Measurements from ENCODE around the gene TRHDE. TPM values are rescaled to one million over a fixed set of nuclear protein-coding genes. Genes with fewer than 3 reads are reported as not detected.

The TRHDE gene
- total and polyA plus RNA-seq, 2 of the 13 experiments (the other 11 are each of a cell fraction or from before 2014, with no cell fraction given): not detected

DNA sequence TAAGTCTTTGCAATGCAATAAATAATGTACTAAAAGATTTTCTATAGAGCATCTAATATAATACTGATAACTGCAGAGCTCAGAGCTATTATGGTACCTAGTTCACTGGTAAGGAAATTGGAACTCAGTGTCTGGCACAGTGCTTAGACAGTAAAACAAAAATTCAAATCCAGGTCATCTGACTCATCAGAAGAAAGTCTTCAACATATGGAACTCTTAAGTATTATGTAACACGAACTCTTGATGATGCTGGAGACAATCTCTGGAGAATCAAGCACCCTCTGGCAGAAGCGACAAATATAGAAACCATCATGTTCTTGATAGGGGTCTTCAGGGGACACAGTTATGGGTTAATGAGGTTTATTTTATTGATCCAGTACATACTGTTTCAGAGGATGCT lies 37.3 kb upstream of the TRHDE start (continued):
- no peak for TF ChIP-seq PHF8 (CRISPR knock-in tag; IDR thresholded peaks at IDR 0.05)
- TF ChIP-seq, protein P1, sequence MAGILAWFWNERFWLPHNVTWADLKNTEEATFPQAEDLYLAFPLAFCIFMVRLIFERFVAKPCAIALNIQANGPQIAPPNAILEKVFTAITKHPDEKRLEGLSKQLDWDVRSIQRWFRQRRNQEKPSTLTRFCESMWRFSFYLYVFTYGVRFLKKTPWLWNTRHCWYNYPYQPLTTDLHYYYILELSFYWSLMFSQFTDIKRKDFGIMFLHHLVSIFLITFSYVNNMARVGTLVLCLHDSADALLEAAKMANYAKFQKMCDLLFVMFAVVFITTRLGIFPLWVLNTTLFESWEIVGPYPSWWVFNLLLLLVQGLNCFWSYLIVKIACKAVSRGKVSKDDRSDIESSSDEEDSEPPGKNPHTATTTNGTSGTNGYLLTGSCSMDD (CRISPR knock-in tag; IDR thresholded peaks at IDR 0.05): no peak
- TF ChIP-seq, protein P2, sequence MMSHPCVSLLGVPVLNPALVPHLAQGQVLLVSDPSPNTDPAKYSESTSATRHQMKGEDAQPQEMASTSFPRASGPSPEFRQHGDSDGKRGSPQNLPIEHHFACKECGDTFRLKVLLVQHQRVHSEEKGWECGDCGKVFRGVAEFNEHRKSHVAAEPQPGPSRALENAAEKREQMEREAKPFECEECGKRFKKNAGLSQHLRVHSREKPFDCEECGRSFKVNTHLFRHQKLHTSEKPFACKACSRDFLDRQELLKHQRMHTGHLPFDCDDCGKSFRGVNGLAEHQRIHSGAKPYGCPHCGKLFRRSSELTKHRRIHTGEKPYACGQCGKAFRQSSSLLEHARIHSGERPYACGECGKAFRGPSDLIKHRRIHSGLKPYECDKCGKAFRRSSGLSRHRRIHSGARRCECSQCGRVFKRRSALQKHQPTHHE (CRISPR knock-in tag; IDR thresholded peaks at IDR 0.05; ENCODE audit: borderline replicate concordance): no peak
- no peak for TF ChIP-seq KDM2A (CRISPR knock-in tag; IDR thresholded peaks at IDR 0.05; ENCODE audit: borderline replicate concordance, low read depth)
- TF ChIP-seq MZF1 (CRISPR knock-in tag; IDR thresholded peaks at IDR 0.05; ENCODE audit: borderline replicate concordance): no peak

DNA sequence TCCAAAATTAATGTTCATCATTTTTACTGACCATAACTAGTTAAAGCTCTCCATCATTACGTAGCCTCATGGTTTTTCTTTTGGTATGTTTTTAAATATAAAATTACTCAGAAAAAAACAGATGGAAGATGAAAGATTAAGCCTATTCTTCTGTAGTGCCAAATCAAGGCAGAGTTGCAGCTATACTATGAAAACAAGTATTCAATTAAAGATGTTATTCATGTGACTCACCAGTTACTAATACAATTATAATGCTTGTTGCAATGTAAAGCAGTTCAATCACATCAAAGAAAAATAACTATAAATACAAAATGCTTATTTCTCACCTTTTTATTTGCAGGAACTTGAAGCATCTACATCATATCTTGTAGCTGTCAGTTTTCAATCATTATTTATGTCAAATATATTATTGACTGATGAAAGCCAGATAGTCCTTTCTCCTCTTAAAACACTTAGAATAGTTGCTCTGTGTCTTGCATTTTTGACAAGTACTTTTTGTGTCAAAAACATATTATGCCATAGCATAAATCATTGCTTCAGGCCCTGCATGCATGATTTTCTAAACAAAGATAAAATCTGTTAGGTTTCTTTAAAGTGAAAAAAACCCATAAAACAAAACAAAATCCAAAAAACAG lies 36.0 kb upstream of the TRHDE start:
- ChIA-PET CTCF (ENCODE audit: low intra/inter-chr PET ratio, low total read pairs) (no interaction called here), POLR2A (no interaction called here)
- no peaks in the 10 kb centered on the region for H4K20me1 ChIP-seq (ENCODE audit: insufficient read depth, low read length)
- H3K36me3 ChIP-seq (replicated peaks in 1 of 2; ENCODE audit: control insufficient read depth in 1 of 2, insufficient read depth in 2 of 2, low read length in 2 of 2): no peaks in the 10 kb centered on the region
- no peak overlapping the region for H3K9ac ChIP-seq (ENCODE audit: insufficient read depth, low read depth, low read length)
- in situ Hi-C loops (cut with HindIII; ENCODE audit: extremely low pct_ligation_motif_present, low pct_unique_long_range_greater_than_20kb) (no loop called here), intact Hi-C loops (cut with micrococcal nuclease; ENCODE audit: unreplicated experiment) (no loop called here)
- 0% methylated on average over 1 of the region's 1 CpG for WGBS (ENCODE audit: low lambda C conversion rate)
- no peak overlapping the region for H3K4me3 ChIP-seq (replicated peaks in 1 of 3; ENCODE audit: insufficient read depth in 1 of 3, low read depth in 2 of 3, low read length in 3 of 3)
- no peak for ATAC-seq
- H3K9me3 ChIP-seq (ENCODE audit: low read length): no peaks in the 10 kb centered on the region
- H3K27me3 ChIP-seq (ENCODE audit: control insufficient read depth in 1 of 2, insufficient read depth in 2 of 2, low read length in 2 of 2): no peaks in the 10 kb centered on the region
- H3K27ac ChIP-seq (ENCODE audit: extremely low read length, insufficient read depth, low read length): no peak overlapping the region
- no peak overlapping the region for H3K4me2 ChIP-seq (ENCODE audit: low read depth, low read length)
- H3K4me1 ChIP-seq (ENCODE audit: insufficient read depth, low read length): no peaks in the 10 kb centered on the region
- no peak overlapping the region for H2AFZ ChIP-seq (ENCODE audit: low read length)
- no peak for DNase-seq (ENCODE audit: low spot score)
- BruUV-seq (replicated peaks): no TSS peak
- FAIRE-seq: no peak
- no peaks in the 10 kb centered on the region for H3K79me2 ChIP-seq (ENCODE audit: insufficient read depth, low read length)
- TF ChIP-seq ZNF460 (CRISPR knock-in tag; IDR thresholded peaks at IDR 0.05; ENCODE audit: borderline replicate concordance) (no peak), NFATC3 (CRISPR knock-in tag; IDR thresholded peaks at IDR 0.05) (no peak), MTF2 (CRISPR knock-in tag; IDR thresholded peaks at IDR 0.05; ENCODE audit: borderline replicate concordance) (no peak)
- TF ChIP-seq, protein P3, sequence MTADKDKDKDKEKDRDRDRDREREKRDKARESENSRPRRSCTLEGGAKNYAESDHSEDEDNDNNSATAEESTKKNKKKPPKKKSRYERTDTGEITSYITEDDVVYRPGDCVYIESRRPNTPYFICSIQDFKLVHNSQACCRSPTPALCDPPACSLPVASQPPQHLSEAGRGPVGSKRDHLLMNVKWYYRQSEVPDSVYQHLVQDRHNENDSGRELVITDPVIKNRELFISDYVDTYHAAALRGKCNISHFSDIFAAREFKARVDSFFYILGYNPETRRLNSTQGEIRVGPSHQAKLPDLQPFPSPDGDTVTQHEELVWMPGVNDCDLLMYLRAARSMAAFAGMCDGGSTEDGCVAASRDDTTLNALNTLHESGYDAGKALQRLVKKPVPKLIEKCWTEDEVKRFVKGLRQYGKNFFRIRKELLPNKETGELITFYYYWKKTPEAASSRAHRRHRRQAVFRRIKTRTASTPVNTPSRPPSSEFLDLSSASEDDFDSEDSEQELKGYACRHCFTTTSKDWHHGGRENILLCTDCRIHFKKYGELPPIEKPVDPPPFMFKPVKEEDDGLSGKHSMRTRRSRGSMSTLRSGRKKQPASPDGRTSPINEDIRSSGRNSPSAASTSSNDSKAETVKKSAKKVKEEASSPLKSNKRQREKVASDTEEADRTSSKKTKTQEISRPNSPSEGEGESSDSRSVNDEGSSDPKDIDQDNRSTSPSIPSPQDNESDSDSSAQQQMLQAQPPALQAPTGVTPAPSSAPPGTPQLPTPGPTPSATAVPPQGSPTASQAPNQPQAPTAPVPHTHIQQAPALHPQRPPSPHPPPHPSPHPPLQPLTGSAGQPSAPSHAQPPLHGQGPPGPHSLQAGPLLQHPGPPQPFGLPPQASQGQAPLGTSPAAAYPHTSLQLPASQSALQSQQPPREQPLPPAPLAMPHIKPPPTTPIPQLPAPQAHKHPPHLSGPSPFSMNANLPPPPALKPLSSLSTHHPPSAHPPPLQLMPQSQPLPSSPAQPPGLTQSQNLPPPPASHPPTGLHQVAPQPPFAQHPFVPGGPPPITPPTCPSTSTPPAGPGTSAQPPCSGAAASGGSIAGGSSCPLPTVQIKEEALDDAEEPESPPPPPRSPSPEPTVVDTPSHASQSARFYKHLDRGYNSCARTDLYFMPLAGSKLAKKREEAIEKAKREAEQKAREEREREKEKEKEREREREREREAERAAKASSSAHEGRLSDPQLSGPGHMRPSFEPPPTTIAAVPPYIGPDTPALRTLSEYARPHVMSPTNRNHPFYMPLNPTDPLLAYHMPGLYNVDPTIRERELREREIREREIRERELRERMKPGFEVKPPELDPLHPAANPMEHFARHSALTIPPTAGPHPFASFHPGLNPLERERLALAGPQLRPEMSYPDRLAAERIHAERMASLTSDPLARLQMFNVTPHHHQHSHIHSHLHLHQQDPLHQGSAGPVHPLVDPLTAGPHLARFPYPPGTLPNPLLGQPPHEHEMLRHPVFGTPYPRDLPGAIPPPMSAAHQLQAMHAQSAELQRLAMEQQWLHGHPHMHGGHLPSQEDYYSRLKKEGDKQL (CRISPR knock-in tag; IDR thresholded peaks at IDR 0.05; ENCODE audit: low read depth): no peak
- TF ChIP-seq, protein P4, sequence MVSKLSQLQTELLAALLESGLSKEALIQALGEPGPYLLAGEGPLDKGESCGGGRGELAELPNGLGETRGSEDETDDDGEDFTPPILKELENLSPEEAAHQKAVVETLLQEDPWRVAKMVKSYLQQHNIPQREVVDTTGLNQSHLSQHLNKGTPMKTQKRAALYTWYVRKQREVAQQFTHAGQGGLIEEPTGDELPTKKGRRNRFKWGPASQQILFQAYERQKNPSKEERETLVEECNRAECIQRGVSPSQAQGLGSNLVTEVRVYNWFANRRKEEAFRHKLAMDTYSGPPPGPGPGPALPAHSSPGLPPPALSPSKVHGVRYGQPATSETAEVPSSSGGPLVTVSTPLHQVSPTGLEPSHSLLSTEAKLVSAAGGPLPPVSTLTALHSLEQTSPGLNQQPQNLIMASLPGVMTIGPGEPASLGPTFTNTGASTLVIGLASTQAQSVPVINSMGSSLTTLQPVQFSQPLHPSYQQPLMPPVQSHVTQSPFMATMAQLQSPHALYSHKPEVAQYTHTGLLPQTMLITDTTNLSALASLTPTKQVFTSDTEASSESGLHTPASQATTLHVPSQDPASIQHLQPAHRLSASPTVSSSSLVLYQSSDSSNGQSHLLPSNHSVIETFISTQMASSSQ (IDR thresholded peaks at IDR 0.05; ENCODE audit: low read depth): no peak
- TF ChIP-seq, protein P4 (CRISPR knock-in tag; IDR thresholded peaks at IDR 0.05; ENCODE audit: borderline replicate concordance): no peak
